WTC11 (cell line): ENCODE measurements around the gene INCA1.

Source experiments
- ATF6 ChIP-seq: sonication (generic); formaldehyde crosslinking; IDR thresholded peaks from 2 replicates; pipeline ENCODE4 v1.8.1; 2023; ENCODE audit warnings: mild to moderate bottlenecking, missing genetic modification reagents
- CREM ChIP-seq: sonication (generic); formaldehyde crosslinking; IDR thresholded peaks from 2 replicates; pipeline ENCODE4 v1.8.1; 2022; ENCODE audit warnings: mild to moderate bottlenecking, missing genetic modification reagents, moderate library complexity
- CTCF ChIP-seq: fragments of 200-600 bp; IDR thresholded peaks from 2 replicates; pipeline ENCODE4 v1.8.0; 2022; ENCODE audit warnings: antibody characterized with exemption
- ESRRA ChIP-seq: sonication (generic); formaldehyde crosslinking; IDR thresholded peaks from 2 replicates; pipeline ENCODE4 v1.8.1; 2022; ENCODE audit warnings: mild to moderate bottlenecking, missing genetic modification reagents, borderline replicate concordance
- ETV6 ChIP-seq: sonication (generic); formaldehyde crosslinking; IDR thresholded peaks from 2 replicates; pipeline ENCODE4 v1.8.1; 2022; ENCODE audit warnings: mild to moderate bottlenecking, missing genetic modification reagents
- USF2 ChIP-seq: sonication (generic); formaldehyde crosslinking; IDR thresholded peaks from 2 replicates; pipeline ENCODE4 v1.8.1; 2023; ENCODE audit warnings: mild to moderate bottlenecking, missing genetic modification reagents, moderate library complexity
- ZNF512 ChIP-seq: sonication (generic); formaldehyde crosslinking; IDR thresholded peaks from 2 replicates; pipeline ENCODE4 v1.8.1; 2022; ENCODE audit warnings: missing genetic modification reagents, borderline replicate concordance

GRCh38 chr17:5024604-5025003, 27.3 kb upstream of the INCA1 start:
- TF ChIP-seq USF2 (no peak), ETV6 (no peak), ZNF512 (CRISPR knock-in tag) (no peak), CTCF (no peak), ESRRA (CRISPR knock-in tag) (no peak), CREM (no peak), ATF6 (CRISPR knock-in tag) (no peak)
